Psoas muscle (tissue), 8 donors: ENCODE measurements around the gene RNU6-7. TPM values are rescaled to one million over a fixed set of nuclear protein-coding genes. Genes with fewer than 3 reads are reported as not detected.

Source experiments
- ATAC-seq, 4 donors: fragments of 200-7000 bp; cut with Tn5 transposase; one replicate each; pipeline ENCODE4 v1.9.1; 2020; ENCODE audit warnings: moderate library complexity in 3 of 4, mild to moderate bottlenecking in 2 of 4
- DNase-seq, 2 donors: peaks; one replicate each; pipeline ENCODE4 v3.0.0-alpha.2; 2020
- H3K27ac ChIP-seq: fragments of 200-600 bp; one replicate; pipeline ENCODE4 v1.8.0; 2022
- H3K27me3 ChIP-seq, 3 donors: fragments of 200-600 bp in 1 of 3; one replicate each; pipeline versions ENCODE4 v1.6.1 to v1.8.0; 2013 to 2022; ENCODE audit warnings: low read length in 2 of 3, mild to moderate bottlenecking in 2 of 3, moderate library complexity in 1 of 3; ENCODE audit not compliant: insufficient read depth in 3 of 3
- H3K36me3 ChIP-seq, 2 donors: fragments of 200-600 bp in 1 of 2; one replicate each; pipeline versions ENCODE4 v1.6.1 to v1.8.0; 2013 to 2022; ENCODE audit warnings: low read depth in 1 of 2, mild to moderate bottlenecking in 1 of 2, moderate library complexity in 1 of 2; ENCODE audit not compliant: insufficient read depth in 1 of 2
- H3K4me1 ChIP-seq: fragments of 200-600 bp; one replicate; pipeline ENCODE4 v1.8.0; 2022
- H3K4me3 ChIP-seq: fragments of 200-600 bp; one replicate; pipeline ENCODE4 v1.8.0; 2022; ENCODE audit warnings: mild to moderate bottlenecking
- H3K9me3 ChIP-seq: fragments of 200-600 bp; one replicate; pipeline ENCODE4 v1.8.0; 2022
- CTCF ChIP-seq: fragments of 200-600 bp; IDR thresholded peaks from one replicate; pipeline ENCODE4 v1.8.0; 2022; ENCODE audit warnings: antibody characterized with exemption
- WGBS, 3 donors: extraction: QIAGEN DNeasy Blood & Tissue Kit; methylation state at CpG; one replicate each; pipeline versions ENCODE4 v1.1.6 to v1.1.7; 2013; 5-methylcytosine and 5-hydroxymethylcytosine counted together
- intact Hi-C, 2 donors: fragments of 100-400 bp; cut with DNase I; formaldehyde crosslinking; loops; one replicate each; pipeline versions ENCODE4 v1.11.0 to v1.14.2; 2022
- polyA plus RNA-seq, 3 donors: library from polyadenylated mRNA; stranded (reverse); fragments of 200-250 nt; gene quantifications; one replicate each; pipeline ENCODE4 v1.2.3, GENCODE V29; 2013
- total RNA-seq, 4 donors: library from RNA; stranded (reverse); fragmentation: NEBNext Ultra II Directional in 2 of 4; extraction: Animal tissue kit (Norgen Biotek cat#: 25700) in 2 of 4; gene quantifications; one replicate each; pipeline versions ENCODE4 v1.2.1 to v1.2.4, GENCODE V29; 2021 to 2023
- donor health status: healthy with polysubstance abuse.
- donor health status: DM: no; HTN: no; CAD: no; lungs with moderate emphysema.
- donor health status: Bipolar disorder and iron deficiency.
- donor health status: healthy.
- donor health status: DM: yes; HTN: yes; CAD: no.
- donor health status: DM: no; HTN: no; CAD: no.
- donor health status: DM: no; HTN: no; CAD: no.
- donor health status: DM: yes; HTN: yes; CAD: no.

RNU6-7 gene
- total and polyA plus RNA-seq, 7 donors, result not detected

- TF ChIP-seq CTCF, result no peak
- ATAC-seq (peak; percentile 89 to 93 (median 92)), DNase-seq (peak; percentile 85 to 95)
- Histone ChIP-seq H3K27me3 (no peaks in the 10 kb centered on the region), H3K27ac (peak within 1 kb of the TSS; percentile 89), H3K9me3 (no peaks in the 10 kb centered on the region), H3K4me3 (peak within 1 kb of the TSS; percentile 84), H3K4me1 (peaks cover 5% of the 10 kb centered on the region), H3K36me3 (no peaks in the 10 kb centered on the region)
- intact Hi-C loops, result loop anchor here (1.0 to 5.0 kb wide), 4 partner anchors 49 to 269 kb away; partner anchors contain the start of gene ARHGAP5 (in 1 of the 2)
- WGBS, 3 donors, result 0 to 1% (median 0%) methylated on average over 57 of the region's 57 CpGs
Measured at GRCh38 chr14:32202998-32203882, 1.4 kb downstream of the RNU6-7 start, which contains the start of gene RNU6-8. TSS of gene RNU6-8 (minus strand) at chr14:32203269.

GRCh38 chr14:32203928-32204357, 2.1 kb downstream of the RNU6-7 start:
- no peaks in the 10 kb centered on the region for H3K9me3 ChIP-seq
- no peak for TF ChIP-seq CTCF
- H3K27ac ChIP-seq, result peak overlapping the region; percentile 89
- ATAC-seq (peak; percentile 28 to 42 (median 36)), DNase-seq (peak in 1 of 2 donors; percentile 57)
- 1 to 2% (median 2%) methylated on average over 14 of the region's 14 CpGs for WGBS, 3 donors
- H3K4me3 ChIP-seq, result peak overlapping the region; percentile 84
- H3K27me3 ChIP-seq, result no peaks in the 10 kb centered on the region
- no peaks in the 10 kb centered on the region for H3K36me3 ChIP-seq
- intact Hi-C loops, result loop anchor here (1.0 to 5.0 kb wide), 4 partner anchors 48 to 268 kb away; partner anchors contain the start of gene ARHGAP5 (in 1 of the 2)
- H3K4me1 ChIP-seq, result peaks cover 5% of the 10 kb centered on the region

- no peak for DNase-seq
- no peak overlapping the region for H3K4me3 ChIP-seq
- WGBS, 3 donors, result 91 to 97% (median 94%) methylated on average over 3 of the region's 3 CpGs
- H3K27ac ChIP-seq, result no peak overlapping the region
- intact Hi-C loops, result no loop called here
- H3K4me1 ChIP-seq, result peaks cover 5% of the 10 kb centered on the region
- no peaks in the 10 kb centered on the region for H3K27me3 ChIP-seq
- no peaks in the 10 kb centered on the region for H3K9me3 ChIP-seq
- TF ChIP-seq CTCF, result no peak
- H3K36me3 ChIP-seq, result no peaks in the 10 kb centered on the region
- no peak for ATAC-seq
Measured at GRCh38 chr14:32205554-32205953, 3.7 kb downstream of the RNU6-7 start.

- no peaks in the 10 kb centered on the region for H3K9me3 ChIP-seq
- H3K4me3 ChIP-seq, result no peak overlapping the region
- 77 to 87% (median 81%) methylated on average over 4 of the region's 4 CpGs for WGBS, 3 donors
- ATAC-seq (no peak), DNase-seq (no peak)
- no peaks in the 10 kb centered on the region for H3K27me3 ChIP-seq
- no peaks in the 10 kb centered on the region for H3K36me3 ChIP-seq
- peaks cover 7% of the 10 kb centered on the region for H3K4me1 ChIP-seq
- intact Hi-C loops, result no loop called here
- no peak for TF ChIP-seq CTCF
- no peak overlapping the region for H3K27ac ChIP-seq
Measured at GRCh38 chr14:32205984-32206383, 4.1 kb downstream of the RNU6-7 start.
